K562 (cell line): Measurements from ENCODE around the gene PSMA5. TPM values are rescaled to one million over a fixed set of nuclear protein-coding genes. Genes with fewer than 3 reads are reported as not detected.
A peak's percentile ranks its signal among the peaks of the same experiment; 100 is the strongest.

ENCODE experiments used
- ATF1 ChIP-seq, 2 experiments: fragments of 450-650 bp in 1 of 2; IDR thresholded peaks; 2 replicates each; pipeline ENCODE4 v1.6.1; 2016; ENCODE audit warnings: missing compliant biosample characterization in 1 of 2, missing genetic modification characterization in 1 of 2
- BHLHE40 ChIP-seq: IDR thresholded peaks from 2 replicates; pipeline ENCODE4 v1.6.1; 2011; ENCODE audit warnings: low read length, improper control_type of control experiment
- CBX5 ChIP-seq: IDR thresholded peaks from 2 replicates; pipeline ENCODE4 v1.6.1; 2014; ENCODE audit warnings: low read depth, borderline replicate concordance
- CREB1 ChIP-seq, 2 experiments: sonication (generic) in 1 of 2; formaldehyde crosslinking in 1 of 2; IDR thresholded peaks; 2 replicates each; pipeline versions ENCODE4 v1.6.1 to v1.8.0; 2012 to 2022; ENCODE audit warnings: inconsistent platforms in 1 of 2, mild to moderate bottlenecking in 1 of 2, missing genetic modification reagents in 1 of 2, moderate library complexity in 1 of 2
- FOXJ2 ChIP-seq: fragments of 200-800 bp; sonication (Bioruptor generic); IDR thresholded peaks from 2 replicates; pipeline ENCODE4 v1.6.1; 2016; ENCODE audit warnings: missing genetic modification characterization, missing compliant biosample characterization
- FOXM1 ChIP-seq, 2 experiments: fragments of 450-650 bp in 1 of 2; sonication (generic) in 1 of 2; formaldehyde crosslinking in 1 of 2; IDR thresholded peaks; 2 replicates each; pipeline versions ENCODE4 v1.6.1 to v1.9.0; 2017 to 2022; ENCODE audit warnings: low read depth in 2 of 2, mild to moderate bottlenecking in 2 of 2, missing genetic modification reagents in 1 of 2, moderate library complexity in 1 of 2
- FOXO4 ChIP-seq: fragments of 450-650 bp; formaldehyde crosslinking; IDR thresholded peaks from 2 replicates; pipeline ENCODE4 v1.4.0; 2020; ENCODE audit warnings: mild to moderate bottlenecking, moderate library complexity
- MTF1 ChIP-seq: fragments of 250-450 bp; sonication (Bioruptor Pico); IDR thresholded peaks from 2 replicates; pipeline ENCODE4 v1.9.0; 2021; ENCODE audit warnings: moderate library complexity, mild to moderate bottlenecking, inconsistent platforms, borderline replicate concordance
- NFIC ChIP-seq: fragments of 450-650 bp; IDR thresholded peaks from 2 replicates; pipeline ENCODE4 v1.6.1; 2017; ENCODE audit warnings: mild to moderate bottlenecking, inconsistent platforms
- POLR2B ChIP-seq: fragments of 450-650 bp; IDR thresholded peaks from 2 replicates; pipeline ENCODE4 v1.6.1; 2018; ENCODE audit warnings: low read depth; ENCODE audit not compliant: partially characterized antibody
- RBM15 ChIP-seq: fragments of 200-400 bp; formaldehyde crosslinking; IDR thresholded peaks from 2 replicates; pipeline ENCODE4 v1.6.1; 2018; ENCODE audit warnings: mild to moderate bottlenecking, low read length, moderate library complexity; ENCODE audit not compliant: insufficient read depth
- SOX6 ChIP-seq: fragments of 450-650 bp; IDR thresholded peaks from 2 replicates; pipeline ENCODE4 v1.6.1; 2014; ENCODE audit warnings: mild to moderate bottlenecking
- TBL1XR1 ChIP-seq, 2 experiments: IDR thresholded peaks; 2 replicates each; pipeline ENCODE4 v1.6.1; 2012; ENCODE audit warnings: improper control_type of control experiment in 2 of 2, low read length in 2 of 2, mild to moderate bottlenecking in 1 of 2
- TRIM28 ChIP-seq: fragments of 450-650 bp; IDR thresholded peaks from 2 replicates; pipeline ENCODE4 v1.6.1; 2017
- YY1 ChIP-seq, 3 experiments: IDR thresholded peaks; 2 replicates each; pipeline ENCODE4 v1.6.1; 2011; ENCODE audit warnings: low read length in 2 of 3, mild to moderate bottlenecking in 2 of 3, moderate library complexity in 2 of 3, borderline replicate concordance in 1 of 3, control low read depth in 1 of 3, low read depth in 1 of 3; ENCODE audit not compliant: insufficient read depth in 3 of 3, insufficient replicate concordance in 2 of 3, control insufficient read depth in 1 of 3, insufficient read length in 1 of 3; ENCODE audit errors: extremely low read depth in 1 of 3
- ZNF507 ChIP-seq: conservative IDR thresholded peaks from 2 replicates; pipeline ENCODE4 v1.6.1; 2017; ENCODE audit warnings: missing genetic modification characterization, missing compliant biosample characterization
- ZNF584 ChIP-seq: fragments of 200-800 bp; sonication (Bioruptor generic); IDR thresholded peaks from 2 replicates; pipeline ENCODE4 v1.6.1; 2016; ENCODE audit warnings: low read depth, mild to moderate bottlenecking, missing genetic modification characterization, missing compliant biosample characterization
- polyA plus RNA-seq, 8 experiments: library from polyadenylated mRNA; depleted of rRNA in 4 of 8; stranded (reverse) in 5 of 8; unstranded in 3 of 8; fragments of >200 nt; fragmentation: Nextera tagmentation in 2 of 8; fragmentation: Illumina TruSeq in 1 of 8; extraction: Ambion mirVana in 2 of 8; extraction: Trizol in 1 of 8; gene quantifications; 2 replicates each; pipeline versions ENCODE4 v1.2.1 to v1.2.3, GENCODE V29; 2011 to 2014; ENCODE audit warnings: inconsistent platforms in 1 of 8, missing spikeins in 1 of 8
- total RNA-seq, 7 experiments: library from RNA; depleted of rRNA in 6 of 7; stranded (reverse); fragments of >200 nt in 6 of 7; fragmentation: Illumina TruSeq in 2 of 7; extraction: Trizol in 2 of 7; gene quantifications; 2 replicates each; pipeline versions ENCODE4 v1.2.1 to v1.2.3, GENCODE V29; 2011 to 2021; ENCODE audit warnings: low replicate concordance in 1 of 7
- TF ChIP-seq, protein P1 (sequence below): fragments of 450-650 bp; formaldehyde crosslinking; IDR thresholded peaks from 2 replicates; pipeline ENCODE4 v1.4.0; 2020; ENCODE audit warnings: mild to moderate bottlenecking
- TF ChIP-seq, protein P2 (sequence below): fragments of 450-650 bp; IDR thresholded peaks from 2 replicates; pipeline ENCODE4 v1.6.1; 2016; ENCODE audit warnings: borderline replicate concordance
- TF ChIP-seq, protein P3 (sequence below): sonication (generic); formaldehyde crosslinking; IDR thresholded peaks from 2 replicates; pipeline ENCODE4 v1.8.0; 2022; ENCODE audit warnings: missing genetic modification reagents, mild to moderate bottlenecking, moderate library complexity, borderline replicate concordance

Gene PSMA5
- total and polyA plus RNA-seq, 9 of the 15 experiments (the other 6 are each of a cell fraction or from before 2014, with no cell fraction given): 82.6 to 542 (median 287) TPM

DNA sequence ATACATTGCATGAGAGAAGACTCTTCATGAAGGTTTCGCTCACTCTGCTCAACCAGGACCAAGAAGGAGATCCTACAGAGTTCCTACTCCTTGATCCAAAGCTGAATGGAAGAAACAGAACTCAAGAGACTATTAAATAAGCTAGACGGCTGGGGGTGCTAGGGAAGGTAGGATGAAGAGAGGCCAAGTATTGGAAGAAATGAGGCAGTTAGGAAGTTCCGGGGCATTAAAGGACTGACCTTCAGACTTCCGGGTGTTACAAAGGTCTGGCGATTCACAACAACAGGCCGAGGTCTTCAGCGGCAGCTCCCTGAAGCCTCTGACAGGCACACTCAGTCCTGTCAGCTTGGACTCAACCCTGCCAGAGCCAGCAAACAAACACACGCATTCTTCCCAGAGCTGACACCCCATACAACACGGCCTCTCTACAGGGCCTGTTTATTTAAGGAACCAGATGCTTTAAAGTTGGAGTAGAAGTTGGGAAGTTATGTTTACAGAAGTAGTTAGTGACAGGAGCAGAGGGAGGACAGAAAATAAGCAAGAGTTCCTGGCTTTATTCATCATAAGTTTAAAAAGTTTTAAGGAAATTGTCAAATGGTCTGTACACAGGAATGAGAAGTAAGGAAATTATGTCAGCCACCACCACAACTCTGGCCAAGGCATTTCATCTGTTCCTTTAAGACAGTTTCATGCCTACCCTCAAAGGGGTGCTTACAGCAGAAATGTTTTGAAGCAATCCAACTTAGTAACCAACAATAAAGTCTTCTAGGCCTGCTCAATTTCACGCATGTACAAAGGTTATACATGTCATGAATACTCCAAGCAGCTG lies 33.2 kb downstream of the PSMA5 start (continued):
- TF ChIP-seq, protein P1, sequence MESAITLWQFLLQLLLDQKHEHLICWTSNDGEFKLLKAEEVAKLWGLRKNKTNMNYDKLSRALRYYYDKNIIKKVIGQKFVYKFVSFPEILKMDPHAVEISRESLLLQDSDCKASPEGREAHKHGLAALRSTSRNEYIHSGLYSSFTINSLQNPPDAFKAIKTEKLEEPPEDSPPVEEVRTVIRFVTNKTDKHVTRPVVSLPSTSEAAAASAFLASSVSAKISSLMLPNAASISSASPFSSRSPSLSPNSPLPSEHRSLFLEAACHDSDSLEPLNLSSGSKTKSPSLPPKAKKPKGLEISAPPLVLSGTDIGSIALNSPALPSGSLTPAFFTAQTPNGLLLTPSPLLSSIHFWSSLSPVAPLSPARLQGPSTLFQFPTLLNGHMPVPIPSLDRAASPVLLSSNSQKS (CRISPR knock-in tag): no peak
- TF ChIP-seq BHLHE40: peak; percentile 21; the same call in 1 of the 2 replicates
- TF ChIP-seq, protein P2, sequence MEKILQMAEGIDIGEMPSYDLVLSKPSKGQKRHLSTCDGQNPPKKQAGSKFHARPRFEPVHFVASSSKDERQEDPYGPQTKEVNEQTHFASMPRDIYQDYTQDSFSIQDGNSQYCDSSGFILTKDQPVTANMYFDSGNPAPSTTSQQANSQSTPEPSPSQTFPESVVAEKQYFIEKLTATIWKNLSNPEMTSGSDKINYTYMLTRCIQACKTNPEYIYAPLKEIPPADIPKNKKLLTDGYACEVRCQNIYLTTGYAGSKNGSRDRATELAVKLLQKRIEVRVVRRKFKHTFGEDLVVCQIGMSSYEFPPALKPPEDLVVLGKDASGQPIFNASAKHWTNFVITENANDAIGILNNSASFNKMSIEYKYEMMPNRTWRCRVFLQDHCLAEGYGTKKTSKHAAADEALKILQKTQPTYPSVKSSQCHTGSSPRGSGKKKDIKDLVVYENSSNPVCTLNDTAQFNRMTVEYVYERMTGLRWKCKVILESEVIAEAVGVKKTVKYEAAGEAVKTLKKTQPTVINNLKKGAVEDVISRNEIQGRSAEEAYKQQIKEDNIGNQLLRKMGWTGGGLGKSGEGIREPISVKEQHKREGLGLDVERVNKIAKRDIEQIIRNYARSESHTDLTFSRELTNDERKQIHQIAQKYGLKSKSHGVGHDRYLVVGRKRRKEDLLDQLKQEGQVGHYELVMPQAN: peak; percentile 44
- TF ChIP-seq ATF1 (CRISPR knock-in tag; IDR thresholded peaks at IDR 0.05): no peak
- 0 out of 2 replicates have a peak, but pooled peaks have one; percentile 21 for TF ChIP-seq ATF1 (tag; IDR thresholded peaks at IDR 0.05)
- peak in 1 of 3 experiments; percentile 24 for TF ChIP-seq YY1 (IDR thresholded peaks at IDR 0.05; ENCODE audit: borderline replicate concordance in 1 of 3, control insufficient read depth in 1 of 3, extremely low read depth in 1 of 3, insufficient read depth in 3 of 3, insufficient read length in 1 of 3, insufficient replicate concordance in 2 of 3, low read depth in 1 of 3, low read length in 2 of 3)
- no peak; the same call in 1 of the 2 replicates for TF ChIP-seq FOXM1 (IDR thresholded peaks at IDR 0.05; ENCODE audit: low read depth)
- no peak for TF ChIP-seq FOXM1 (CRISPR knock-in tag; IDR thresholded peaks at IDR 0.05; ENCODE audit: low read depth)
- TF ChIP-seq CBX5: no peak
- no peak; the same call in 1 of the 2 replicates for TF ChIP-seq SOX6
- TF ChIP-seq ZNF507 (tag): no peak
- 0 out of 2 replicates have a peak, but pooled peaks have one; percentile 12 for TF ChIP-seq NFIC
- TF ChIP-seq, protein P3, sequence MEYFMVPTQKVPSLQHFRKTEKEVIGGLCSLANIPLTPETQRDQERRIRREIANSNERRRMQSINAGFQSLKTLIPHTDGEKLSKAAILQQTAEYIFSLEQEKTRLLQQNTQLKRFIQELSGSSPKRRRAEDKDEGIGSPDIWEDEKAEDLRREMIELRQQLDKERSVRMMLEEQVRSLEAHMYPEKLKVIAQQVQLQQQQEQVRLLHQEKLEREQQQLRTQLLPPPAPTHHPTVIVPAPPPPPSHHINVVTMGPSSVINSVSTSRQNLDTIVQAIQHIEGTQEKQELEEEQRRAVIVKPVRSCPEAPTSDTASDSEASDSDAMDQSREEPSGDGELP (CRISPR knock-in tag): peak; percentile 23; the same call in 1 of the 2 replicates
- TF ChIP-seq CREB1 (IDR thresholded peaks at IDR 0.05): 0 out of 2 replicates have a peak, but pooled peaks have one; percentile 10
- TF ChIP-seq CREB1 (CRISPR knock-in tag; IDR thresholded peaks at IDR 0.05): no peak
- no peak for TF ChIP-seq FOXO4
- peak in 1 of 2 experiments; percentile 68; a peak in 1 of 4 replicates for TF ChIP-seq TBL1XR1 (IDR thresholded peaks at IDR 0.05; ENCODE audit: low read length in 2 of 2)
- 0 out of 2 replicates have a peak, but pooled peaks have one; percentile 50 for TF ChIP-seq ZNF584 (CRISPR knock-in tag)
- no peak for TF ChIP-seq MTF1 (CRISPR knock-in tag)
- peak; percentile 62 for TF ChIP-seq POLR2B
- peak; percentile 55; the same call in 1 of the 2 replicates for TF ChIP-seq FOXJ2 (tag)
- TF ChIP-seq RBM15: no peak
- 0 out of 2 replicates have a peak, but pooled peaks have one; percentile 45 for TF ChIP-seq TRIM28
